UCSD-AML1 (cell line): ENCODE data around the gene PRKAB1.

Experiments
- DNase-seq: peaks from one replicate; lab custom pipeline; 2025; ENCODE audit not compliant: unreplicated experiment; lab: John Stamatoyannopoulos, UW

PRKAB1 gene

GRCh38 chr12:119660076-119660475, 7.9 kb upstream of the PRKAB1 start:
- DNase-seq = no peak

GRCh38 chr12:119661882-119662281, 6.1 kb upstream of the PRKAB1 start:
- DNase-seq = no peak

- DNase-seq = no peak
Observed at GRCh38 chr12:119664642-119665041, 3.3 kb upstream of the PRKAB1 start.

GRCh38 chr12:119665164-119665929, 2.6 kb upstream of the PRKAB1 start:
- no peak for DNase-seq

- DNase-seq = no peak
Observed at GRCh38 chr12:119666226-119666795, 1.6 kb upstream of the PRKAB1 start.

- no peak for DNase-seq
Observed at GRCh38 chr12:119666900-119667576, 895 bp upstream of the PRKAB1 start.

GRCh38 chr12:119668324-119668841, 450 bp downstream of the PRKAB1 start:
- DNase-seq = no peak

- DNase-seq = no peak
Observed at GRCh38 chr12:119669744-119670472, 2.0 kb downstream of the PRKAB1 start.

GRCh38 chr12:119671070-119671469, 3.1 kb downstream of the PRKAB1 start:
- DNase-seq = no peak

- DNase-seq = no peak
Observed at GRCh38 chr12:119672194-119672593, 4.3 kb downstream of the PRKAB1 start.

- no peak for DNase-seq
Observed at GRCh38 chr12:119673634-119674033, 5.7 kb downstream of the PRKAB1 start.

- DNase-seq = no peak
Observed at GRCh38 chr12:119674560-119674959, 6.6 kb downstream of the PRKAB1 start.

- no peak for DNase-seq
Observed at GRCh38 chr12:119676022-119676421, 8.1 kb downstream of the PRKAB1 start.

- no peak for DNase-seq
Observed at GRCh38 chr12:119676573-119676972, 8.6 kb downstream of the PRKAB1 start.

- no peak for DNase-seq
Observed at GRCh38 chr12:119678459-119678858, 10.5 kb downstream of the PRKAB1 start.

- no peak for DNase-seq
Observed at GRCh38 chr12:119679081-119679480, 11.1 kb downstream of the PRKAB1 start.

GRCh38 chr12:119679490-119679889, 11.6 kb downstream of the PRKAB1 start:
- no peak for DNase-seq

- DNase-seq = no peak
Observed at GRCh38 chr12:119681111-119681510, 13.2 kb downstream of the PRKAB1 start.

GRCh38 chr12:119681728-119682638, 14.1 kb downstream of the PRKAB1 start:
- no peak for DNase-seq

- no peak for DNase-seq
Observed at GRCh38 chr12:119682639-119683252, 14.8 kb downstream of the PRKAB1 start.
